Choroid plexus epithelial cell (primary cell): ENCODE measurements around the gene ARHGAP26.
A peak's percentile ranks its signal among the peaks of the same experiment; 100 is the strongest.

Source experiments
- DNase-seq: peaks from one replicate; pipeline ENCODE4 v3.0.0-alpha.2; 2010; ENCODE audit warnings: low read depth
- H3K4me3 ChIP-seq: 2 replicates; pipeline ENCODE4 v1.5.1; 2011; ENCODE audit warnings: low read depth, mild to moderate bottlenecking, control low read depth, low read length, moderate library complexity
- TF ChIP-seq, protein P1 (sequence below): conservative IDR thresholded peaks from 2 replicates; pipeline ENCODE4 v1.5.1; 2011; ENCODE audit warnings: low read depth, mild to moderate bottlenecking, control low read depth, inconsistent platforms, low read length, moderate library complexity

Gene ARHGAP26

GRCh38 chr5:142783601-142784341 lies 13.6 kb downstream of the ARHGAP26 start:
- TF ChIP-seq, protein P1, sequence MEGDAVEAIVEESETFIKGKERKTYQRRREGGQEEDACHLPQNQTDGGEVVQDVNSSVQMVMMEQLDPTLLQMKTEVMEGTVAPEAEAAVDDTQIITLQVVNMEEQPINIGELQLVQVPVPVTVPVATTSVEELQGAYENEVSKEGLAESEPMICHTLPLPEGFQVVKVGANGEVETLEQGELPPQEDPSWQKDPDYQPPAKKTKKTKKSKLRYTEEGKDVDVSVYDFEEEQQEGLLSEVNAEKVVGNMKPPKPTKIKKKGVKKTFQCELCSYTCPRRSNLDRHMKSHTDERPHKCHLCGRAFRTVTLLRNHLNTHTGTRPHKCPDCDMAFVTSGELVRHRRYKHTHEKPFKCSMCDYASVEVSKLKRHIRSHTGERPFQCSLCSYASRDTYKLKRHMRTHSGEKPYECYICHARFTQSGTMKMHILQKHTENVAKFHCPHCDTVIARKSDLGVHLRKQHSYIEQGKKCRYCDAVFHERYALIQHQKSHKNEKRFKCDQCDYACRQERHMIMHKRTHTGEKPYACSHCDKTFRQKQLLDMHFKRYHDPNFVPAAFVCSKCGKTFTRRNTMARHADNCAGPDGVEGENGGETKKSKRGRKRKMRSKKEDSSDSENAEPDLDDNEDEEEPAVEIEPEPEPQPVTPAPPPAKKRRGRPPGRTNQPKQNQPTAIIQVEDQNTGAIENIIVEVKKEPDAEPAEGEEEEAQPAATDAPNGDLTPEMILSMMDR: peak; percentile 22
- peak; percentile 60 for DNase-seq
- H3K4me3 ChIP-seq: peak overlapping the region; percentile 8

GRCh38 chr5:142784401-142784955 lies 14.3 kb downstream of the ARHGAP26 start:
- no peak for DNase-seq
- no peak overlapping the region for H3K4me3 ChIP-seq
- TF ChIP-seq, protein P1: no peak

- H3K4me3 ChIP-seq: no peak overlapping the region
- DNase-seq: no peak
- TF ChIP-seq, protein P1: no peak
Measured at GRCh38 chr5:142785206-142785605, 15.0 kb downstream of the ARHGAP26 start.

DNA sequence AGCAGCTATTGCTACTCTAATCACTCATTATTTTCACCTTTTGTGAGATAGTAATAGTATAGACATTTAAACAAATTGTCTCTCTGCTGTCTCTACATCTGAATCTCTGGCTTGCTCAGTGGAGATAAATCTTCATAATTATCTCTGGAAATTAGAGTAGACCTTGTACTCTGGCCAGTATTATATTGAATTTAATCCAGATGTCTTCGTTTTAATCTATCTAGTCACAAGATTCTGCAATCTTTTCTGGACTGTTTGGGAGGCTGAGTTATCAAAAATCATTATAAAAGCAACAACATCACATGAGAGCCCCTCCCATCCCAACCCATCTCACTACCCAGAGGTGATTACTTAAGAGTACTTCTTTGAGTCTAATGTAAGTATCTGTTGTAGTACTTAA lies 19.0 kb downstream of the ARHGAP26 start:
- no peak for DNase-seq
- TF ChIP-seq, protein P1: no peak
- no peak overlapping the region for H3K4me3 ChIP-seq

DNA sequence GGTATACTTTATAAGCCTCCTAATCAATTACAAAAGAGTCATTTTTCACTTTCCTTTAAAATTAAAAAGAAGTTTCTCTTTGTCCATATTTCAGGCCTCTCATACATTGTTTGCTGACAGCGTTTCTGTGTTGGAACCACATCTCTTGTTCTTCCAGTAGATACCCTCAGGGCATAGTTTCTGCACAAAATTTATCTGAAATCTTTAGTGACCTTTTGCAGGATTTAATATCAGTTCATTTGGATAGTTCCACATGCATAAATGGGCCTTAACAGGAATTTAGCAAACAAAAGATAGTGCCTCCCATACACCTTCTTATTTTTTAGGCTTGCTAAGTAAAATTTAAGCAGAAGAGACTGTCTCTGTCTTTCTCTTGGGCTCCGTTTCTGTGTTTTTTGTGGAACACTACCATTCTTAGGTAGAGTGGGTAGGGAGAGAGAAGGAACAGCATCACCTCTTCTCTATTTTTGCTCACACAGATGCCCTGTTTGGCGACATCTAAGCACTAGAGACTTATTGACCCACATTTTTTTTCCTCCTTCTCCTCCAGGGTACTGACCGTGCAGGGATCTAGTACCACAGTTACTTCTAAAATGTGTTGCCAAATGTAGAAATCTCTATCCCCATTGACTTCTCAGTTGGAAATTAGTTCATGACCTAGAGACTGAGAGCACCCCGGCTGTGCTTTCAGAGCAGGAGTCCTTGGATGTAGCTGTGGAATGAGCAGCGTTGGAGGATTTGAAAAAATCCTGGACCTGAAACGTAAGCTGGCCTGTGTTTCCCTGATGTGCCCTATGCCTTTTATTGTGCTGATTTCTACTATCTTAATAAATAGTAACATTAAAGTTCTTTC lies 22.1 kb downstream of the ARHGAP26 start:
- no peak overlapping the region for H3K4me3 ChIP-seq
- TF ChIP-seq, protein P1: no peak
- DNase-seq: no peak

GRCh38 chr5:142792865-142793232 lies 22.7 kb downstream of the ARHGAP26 start:
- DNase-seq: no peak
- TF ChIP-seq, protein P1: no peak
- H3K4me3 ChIP-seq: no peak overlapping the region
